HCT116 (cell line): Measurements from ENCODE around the gene SMAGP. TPM values are rescaled to one million over a fixed set of nuclear protein-coding genes. Genes with fewer than 3 reads are reported as not detected.
"Not testable (repeated sequence)": the region's sequence is repeated elsewhere in the genome, so short reads cannot be mapped to it uniquely, and the experiment has no call there.

ENCODE experiments used
- ATAC-seq: fragments of 200-7000 bp; cut with Tn5 transposase; 2 replicates; pipeline ENCODE4 v1.9.1; 2020; ENCODE audit warnings: mild to moderate bottlenecking, moderate library complexity
- BruUV-seq: library from RNA; stranded (reverse); fragments of 400-500 nt; replicated peaks from 2 replicates; lab custom pipeline; 2021; lab: Mats Ljungman, UMichigan
- CTCF ChIA-PET: fragments of 300-600 bp; sonication (Branson Sonifier 250); formaldehyde crosslinking; loops from one replicate; lab custom pipeline; 2021; ENCODE audit warnings: antibody characterized with exemption; lab: Charles Lee
- POLR2A ChIA-PET: fragments of 300-600, 350-600 bp; sonication (Branson Sonifier 250); formaldehyde crosslinking; loops from one replicate; lab custom pipeline; 2021; ENCODE audit warnings: antibody characterized with exemption; lab: Charles Lee
- RAD21 ChIA-PET, 2 experiments: fragments of 300-600 bp; sonication (Branson Sonifier 250); formaldehyde crosslinking; loops; one replicate each; lab custom pipeline; 2023; ENCODE audit warnings: low total read pairs in 2 of 2; ENCODE audit not compliant: uncharacterized antibody in 2 of 2, unreplicated experiment in 2 of 2, low non-redundant PET in 1 of 2; lab: Charles Lee
- DNase-seq: peaks from one replicate; pipeline ENCODE4 v3.0.0-alpha.2; 2010; ENCODE audit warnings: low read depth, low spot score
- H2AFZ ChIP-seq: fragments of 200-600 bp; shearing (Covaris generic), sonication (generic); 2 replicates; pipeline ENCODE4 v1.6.1; 2017; ENCODE audit warnings: low read depth, mixed run types, mixed read lengths, antibody characterized with exemption, low read length; ENCODE audit not compliant: poor library complexity, severe bottlenecking
- H3K27ac ChIP-seq: 2 replicates; pipeline ENCODE4 v1.5.1; 2012; ENCODE audit warnings: low read depth, low read length
- H3K27me3 ChIP-seq: fragments of 200-600 bp; sonication (generic); 2 replicates; pipeline ENCODE4 v1.6.1; 2016; ENCODE audit warnings: mixed run types, low read length, mixed read lengths; ENCODE audit not compliant: insufficient read depth
- H3K36me3 ChIP-seq, 2 experiments: fragments of 200-500 bp in 1 of 2; fragments of 200-600 bp in 1 of 2; sonication (Bioruptor generic) in 1 of 2; sonication (generic) in 1 of 2; 2 replicates each; pipeline versions ENCODE4 v1.5.1 to v1.6.1; 2014 to 2016; ENCODE audit warnings: low read length in 2 of 2, inconsistent platforms in 1 of 2, mixed read lengths in 1 of 2, mixed run types in 1 of 2; ENCODE audit not compliant: insufficient read depth in 2 of 2, control insufficient read depth in 1 of 2
- H3K4me1 ChIP-seq, 2 experiments: fragments of 200-600 bp in 1 of 2; sonication (generic) in 1 of 2; 2 replicates each; pipeline versions ENCODE4 v1.5.1 to v1.6.1; 2012 to 2017; ENCODE audit warnings: low read length in 2 of 2, inconsistent platforms in 1 of 2, mild to moderate bottlenecking in 1 of 2, mixed read lengths in 1 of 2, mixed run types in 1 of 2, moderate library complexity in 1 of 2; ENCODE audit not compliant: insufficient read depth in 2 of 2, control insufficient read depth in 1 of 2
- H3K4me2 ChIP-seq: fragments of 200-600 bp; sonication (generic); 2 replicates; pipeline ENCODE4 v1.6.1; 2017; ENCODE audit warnings: mixed run types, low read length, mixed read lengths
- H3K4me3 ChIP-seq, 2 experiments: fragments of 200-600 bp in 1 of 2; sonication (generic) in 1 of 2; replicated peaks in 1 of 2; 2 replicates each; pipeline ENCODE4 v1.5.1; 2011 to 2016; ENCODE audit warnings: low read length in 2 of 2, control low read depth in 1 of 2, low read depth in 1 of 2, mild to moderate bottlenecking in 1 of 2, mixed read lengths in 1 of 2, mixed run types in 1 of 2
- H3K79me2 ChIP-seq: fragments of 200-600 bp; sonication (generic); 2 replicates; pipeline ENCODE4 v1.6.1; 2017; ENCODE audit warnings: mild to moderate bottlenecking, mixed run types, low read length, moderate library complexity, mixed read lengths; ENCODE audit not compliant: insufficient read depth
- H3K9ac ChIP-seq: fragments of 200-600 bp; sonication (generic); 2 replicates; pipeline ENCODE4 v1.6.1; 2016; ENCODE audit warnings: low read length, mixed read lengths
- H3K9me2 ChIP-seq: fragments of 200-600 bp; sonication (generic), shearing (Covaris generic); 2 replicates; pipeline ENCODE4 v1.6.1; 2017; ENCODE audit warnings: mixed run types, mild to moderate bottlenecking, moderate library complexity; ENCODE audit not compliant: insufficient read depth
- H3K9me3 ChIP-seq, 2 experiments: fragments of 200-500 bp in 1 of 2; fragments of 200-600 bp in 1 of 2; sonication (Bioruptor generic) in 1 of 2; sonication (generic) in 1 of 2; 2 replicates each; pipeline ENCODE4 v1.6.1; 2014 to 2017; ENCODE audit warnings: low read length in 2 of 2, mixed read lengths in 2 of 2, inconsistent platforms in 1 of 2, low read depth in 1 of 2, mild to moderate bottlenecking in 1 of 2, mixed run types in 1 of 2, moderate library complexity in 1 of 2; ENCODE audit not compliant: control insufficient read depth in 1 of 2, insufficient read depth in 1 of 2
- H4K20me1 ChIP-seq: fragments of 200-600 bp; sonication (generic), shearing (Covaris generic); 2 replicates; pipeline ENCODE4 v1.6.1; 2017; ENCODE audit warnings: mixed run types, mild to moderate bottlenecking, moderate library complexity; ENCODE audit not compliant: insufficient read depth
- POLR2A ChIP-seq: IDR thresholded peaks from 2 replicates; pipeline ENCODE4 v1.7.0; 2011; ENCODE audit warnings: borderline replicate concordance; ENCODE audit not compliant: insufficient read depth, insufficient read length; ENCODE audit errors: extremely low read depth
- SP1 ChIP-seq: IDR thresholded peaks from 2 replicates; pipeline ENCODE4 v1.6.1; 2012; ENCODE audit warnings: low read depth
- intact Hi-C: fragments of 100-400 bp; cut with micrococcal nuclease; formaldehyde crosslinking; loops from 2 replicates; pipeline ENCODE4 v1.10.0; 2022
- total RNA-seq: library from RNA; stranded (reverse); gene quantifications from one replicate; pipeline ENCODE4 v1.2.1, GENCODE V29; 2021; ENCODE audit not compliant: unreplicated experiment

The SMAGP gene
- total RNA-seq, 1 experiment from 2014 or later = 39.9 TPM

GRCh38 chr12:51219857-51220256 is 50.4 kb downstream of the SMAGP start:
- intact Hi-C loops = loop anchor here (10.0 kb wide), 1 partner anchor 135 kb away; the partner anchor contains the start of gene CSRNP2
- H3K9me2 ChIP-seq, BruUV-seq, DNase-seq, H3K4me3 ChIP-seq, H3K36me3 ChIP-seq, ATAC-seq, H2AFZ ChIP-seq, CTCF ChIA-PET, H3K9me3 ChIP-seq, H3K27me3 ChIP-seq, H3K9ac ChIP-seq, RAD21 ChIA-PET, H3K4me2 ChIP-seq, POLR2A ChIA-PET, H3K79me2 ChIP-seq, H3K27ac ChIP-seq, H4K20me1 ChIP-seq: not testable (repeated sequence)
- peaks cover 6 to 18% of the 10 kb centered on the region in 2 experiments; a peak in 3 of 4 replicates for H3K4me1 ChIP-seq

GRCh38 chr12:51219322-51219721 is 50.9 kb downstream of the SMAGP start:
- H3K4me1 ChIP-seq = peaks cover 6 to 18% of the 10 kb centered on the region in 2 experiments; a peak in 3 of 4 replicates
- no peaks in the 10 kb centered on the region for H3K9me3 ChIP-seq
- ChIA-PET RAD21 (no interaction called here), CTCF (interaction anchor here (1.6 to 1.9 kb wide), 3 partner anchors 11 to 454 kb away, joined by 3 to 7 read pairs (median 5); no protein-coding TSS in a partner anchor), POLR2A (interaction anchor here (1.2 kb wide), 1 partner anchor 51 kb away, joined by 3 read pairs; the partner anchor contains the start of gene SMAGP)
- no peaks in the 10 kb centered on the region for H4K20me1 ChIP-seq
- BruUV-seq = no TSS peak
- no peaks in the 10 kb centered on the region for H3K9me2 ChIP-seq
- intact Hi-C loops = loop anchor here (10.0 kb wide), 1 partner anchor 135 kb away; the partner anchor contains the start of gene CSRNP2
- H3K27me3 ChIP-seq = no peaks in the 10 kb centered on the region
- no peak for DNase-seq
- H3K36me3 ChIP-seq = no peaks in the 10 kb centered on the region
- TF ChIP-seq SP1 (no peak), POLR2A (no peak)
- H3K27ac ChIP-seq = no peak overlapping the region
- no peak overlapping the region for H3K4me3 ChIP-seq
- H3K4me2 ChIP-seq = peak overlapping the region; percentile 90; the same call in 1 of the 2 replicates
- ATAC-seq = no peak
- H3K9ac ChIP-seq = no peak overlapping the region
- no peaks in the 10 kb centered on the region for H3K79me2 ChIP-seq
- no peak overlapping the region for H2AFZ ChIP-seq
